Measurements from ENCODE around the gene ZNF140. TPM values are rescaled to one million over a fixed set of nuclear protein-coding genes. Genes with fewer than 3 reads are reported as not detected.

The ZNF140 gene
- total RNA-seq, 1 experiment from 2014 or later: 12.5 TPM

DNA sequence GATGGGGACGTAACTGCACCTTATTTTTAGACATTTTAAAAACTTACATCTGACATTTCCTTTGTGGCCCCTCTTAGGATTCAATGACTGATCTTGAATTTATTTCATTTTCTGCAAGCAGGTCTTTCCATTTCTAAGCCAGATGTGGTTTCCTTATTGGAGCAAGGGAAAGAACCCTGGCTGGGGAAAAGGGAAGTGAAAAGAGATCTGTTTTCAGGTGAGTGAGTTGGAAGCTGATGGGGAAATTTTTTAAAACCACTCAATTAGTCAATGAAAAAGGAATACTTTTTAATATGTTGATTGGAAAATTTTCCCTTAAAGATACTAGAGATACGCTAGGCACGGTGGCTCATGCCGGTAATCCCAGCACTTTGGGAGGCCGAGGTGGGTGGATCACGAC lies 2.6 kb downstream of the ZNF140 start:
- peaks cover 32% of the 10 kb centered on the region for H3K9me3 Mint-ChIP-seq (ENCODE audit: unreplicated experiment)
- Histone ChIP-seq H3K36me3 (ENCODE audit: control insufficient read depth, insufficient read depth, low read length) (peaks cover 10% of the 10 kb centered on the region), H3K4me3 (ENCODE audit: low read depth, low read length) (no peak overlapping the region), H3K27me3 (replicated peaks; ENCODE audit: control insufficient read depth, insufficient read depth, low read length) (no peaks in the 10 kb centered on the region), H3K4me1 (no peaks in the 10 kb centered on the region), H3K9me3 (peaks cover 41% of the 10 kb centered on the region)
- intact Hi-C loops (cut with micrococcal nuclease; ENCODE audit: unreplicated experiment): no loop called here
- no peak for DNase-seq
- H3K27ac Mint-ChIP-seq (ENCODE audit: unreplicated experiment): no peak overlapping the region
- H3K27me3 Mint-ChIP-seq (ENCODE audit: insufficient read depth, unreplicated experiment): no peaks in the 10 kb centered on the region
- H3K4me1 Mint-ChIP-seq (ENCODE audit: low read depth, unreplicated experiment): no peaks in the 10 kb centered on the region
- POLR2A ChIA-PET: no interaction called here
- BruUV-seq (replicated peaks): no TSS peak
- CTCF ChIA-PET: no interaction called here
- TF ChIP-seq, protein P1, sequence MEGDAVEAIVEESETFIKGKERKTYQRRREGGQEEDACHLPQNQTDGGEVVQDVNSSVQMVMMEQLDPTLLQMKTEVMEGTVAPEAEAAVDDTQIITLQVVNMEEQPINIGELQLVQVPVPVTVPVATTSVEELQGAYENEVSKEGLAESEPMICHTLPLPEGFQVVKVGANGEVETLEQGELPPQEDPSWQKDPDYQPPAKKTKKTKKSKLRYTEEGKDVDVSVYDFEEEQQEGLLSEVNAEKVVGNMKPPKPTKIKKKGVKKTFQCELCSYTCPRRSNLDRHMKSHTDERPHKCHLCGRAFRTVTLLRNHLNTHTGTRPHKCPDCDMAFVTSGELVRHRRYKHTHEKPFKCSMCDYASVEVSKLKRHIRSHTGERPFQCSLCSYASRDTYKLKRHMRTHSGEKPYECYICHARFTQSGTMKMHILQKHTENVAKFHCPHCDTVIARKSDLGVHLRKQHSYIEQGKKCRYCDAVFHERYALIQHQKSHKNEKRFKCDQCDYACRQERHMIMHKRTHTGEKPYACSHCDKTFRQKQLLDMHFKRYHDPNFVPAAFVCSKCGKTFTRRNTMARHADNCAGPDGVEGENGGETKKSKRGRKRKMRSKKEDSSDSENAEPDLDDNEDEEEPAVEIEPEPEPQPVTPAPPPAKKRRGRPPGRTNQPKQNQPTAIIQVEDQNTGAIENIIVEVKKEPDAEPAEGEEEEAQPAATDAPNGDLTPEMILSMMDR (IDR thresholded peaks at IDR 0.05; ENCODE audit: insufficient read depth in 1 of 2, low read depth in 1 of 2, low read length in 1 of 2, severe bottlenecking in 1 of 2, unreplicated experiment in 1 of 2): no peak
- H3K36me3 Mint-ChIP-seq (ENCODE audit: insufficient read depth, unreplicated experiment): peaks cover 64% of the 10 kb centered on the region
- H3K4me3 Mint-ChIP-seq (ENCODE audit: unreplicated experiment): no peak overlapping the region

DNA sequence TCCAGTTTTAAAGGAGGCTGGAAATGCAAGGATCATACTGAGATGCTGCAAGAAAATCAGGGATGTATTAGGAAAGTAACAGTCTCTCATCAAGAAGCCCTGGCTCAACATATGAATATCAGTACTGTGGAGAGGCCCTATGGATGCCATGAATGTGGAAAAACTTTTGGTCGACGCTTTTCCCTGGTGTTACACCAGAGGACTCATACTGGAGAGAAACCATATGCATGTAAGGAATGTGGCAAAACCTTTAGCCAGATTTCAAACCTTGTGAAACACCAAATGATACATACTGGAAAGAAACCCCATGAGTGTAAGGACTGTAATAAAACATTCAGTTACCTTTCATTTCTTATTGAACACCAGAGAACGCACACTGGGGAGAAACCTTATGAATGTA lies 24.9 kb downstream of the ZNF140 start:
- H3K27ac Mint-ChIP-seq (ENCODE audit: unreplicated experiment): no peak overlapping the region
- H3K27me3 Mint-ChIP-seq (ENCODE audit: insufficient read depth, unreplicated experiment): no peaks in the 10 kb centered on the region
- H3K4me1 Mint-ChIP-seq (ENCODE audit: low read depth, unreplicated experiment): no peaks in the 10 kb centered on the region
- H3K36me3 ChIP-seq (ENCODE audit: control insufficient read depth, insufficient read depth, low read length): peaks cover 4% of the 10 kb centered on the region; the same call in 1 of the 2 replicates
- CTCF ChIA-PET: no interaction called here
- H3K36me3 Mint-ChIP-seq (ENCODE audit: insufficient read depth, unreplicated experiment): peaks cover 63% of the 10 kb centered on the region
- peaks cover 75% of the 10 kb centered on the region for H3K9me3 Mint-ChIP-seq (ENCODE audit: unreplicated experiment)
- H3K4me1 ChIP-seq: no peaks in the 10 kb centered on the region
- no peak overlapping the region for H3K4me3 ChIP-seq (ENCODE audit: low read depth, low read length)
- intact Hi-C loops (cut with micrococcal nuclease; ENCODE audit: unreplicated experiment): no loop called here
- no peak overlapping the region for H3K4me3 Mint-ChIP-seq (ENCODE audit: unreplicated experiment)
- H3K27me3 ChIP-seq (replicated peaks; ENCODE audit: control insufficient read depth, insufficient read depth, low read length): no peaks in the 10 kb centered on the region
- no peak for DNase-seq
- POLR2A ChIA-PET: no interaction called here
- no TSS peak for BruUV-seq (replicated peaks)
- TF ChIP-seq, protein P1 (IDR thresholded peaks at IDR 0.05; ENCODE audit: insufficient read depth in 1 of 2, low read depth in 1 of 2, low read length in 1 of 2, severe bottlenecking in 1 of 2, unreplicated experiment in 1 of 2): no peak
- peaks cover 73% of the 10 kb centered on the region for H3K9me3 ChIP-seq

DNA sequence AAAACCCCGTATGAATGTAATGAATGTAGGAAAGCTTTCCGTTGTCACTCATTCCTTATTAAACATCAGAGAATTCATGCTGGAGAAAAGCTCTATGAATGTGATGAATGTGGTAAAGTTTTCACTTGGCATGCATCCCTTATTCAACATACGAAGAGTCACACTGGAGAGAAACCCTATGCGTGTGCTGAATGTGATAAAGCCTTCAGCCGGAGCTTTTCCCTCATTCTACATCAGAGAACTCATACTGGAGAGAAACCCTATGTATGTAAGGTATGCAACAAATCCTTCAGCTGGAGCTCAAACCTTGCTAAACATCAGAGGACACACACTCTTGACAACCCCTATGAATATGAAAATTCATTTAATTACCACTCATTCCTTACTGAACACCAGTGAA lies 25.5 kb downstream of the ZNF140 start:
- Histone ChIP-seq H3K27me3 (replicated peaks; ENCODE audit: control insufficient read depth, insufficient read depth, low read length) (no peaks in the 10 kb centered on the region), H3K4me3 (ENCODE audit: low read depth, low read length) (no peak overlapping the region), H3K36me3 (ENCODE audit: control insufficient read depth, insufficient read depth, low read length) (peaks cover 4% of the 10 kb centered on the region; the same call in 1 of the 2 replicates), H3K4me1 (no peaks in the 10 kb centered on the region), H3K9me3 (peaks cover 73% of the 10 kb centered on the region)
- ChIA-PET CTCF (no interaction called here), POLR2A (no interaction called here)
- TF ChIP-seq, protein P1 (IDR thresholded peaks at IDR 0.05; ENCODE audit: insufficient read depth in 1 of 2, low read depth in 1 of 2, low read length in 1 of 2, severe bottlenecking in 1 of 2, unreplicated experiment in 1 of 2): no peak
- BruUV-seq (replicated peaks): TSS peak; percentile 15
- no peak overlapping the region for H3K4me3 Mint-ChIP-seq (ENCODE audit: unreplicated experiment)
- intact Hi-C loops (cut with micrococcal nuclease; ENCODE audit: unreplicated experiment): no loop called here
- no peak overlapping the region for H3K27ac Mint-ChIP-seq (ENCODE audit: unreplicated experiment)
- peaks cover 58% of the 10 kb centered on the region for H3K36me3 Mint-ChIP-seq (ENCODE audit: insufficient read depth, unreplicated experiment)
- H3K9me3 Mint-ChIP-seq (ENCODE audit: unreplicated experiment): peaks cover 69% of the 10 kb centered on the region
- H3K27me3 Mint-ChIP-seq (ENCODE audit: insufficient read depth, unreplicated experiment): no peaks in the 10 kb centered on the region
- H3K4me1 Mint-ChIP-seq (ENCODE audit: low read depth, unreplicated experiment): no peaks in the 10 kb centered on the region
- DNase-seq: no peak
